OCI-LY3 (cell line): ENCODE data around the gene EXTL1.

Experiments
- H2AFZ ChIP-seq: fragments of 200-600, 300-600 bp; shearing (Covaris generic); 2 replicates; pipeline ENCODE4 v1.6.0; 2014; ENCODE audit warnings: antibody characterized with exemption, low read depth, low read length
- H3K27ac ChIP-seq: fragments of 200-600, 300-600 bp; sonication (generic); 2 replicates; pipeline ENCODE4 v1.5.1; 2014; ENCODE audit warnings: mild to moderate bottlenecking, low read length, moderate library complexity, mixed read lengths
- H3K27me3 ChIP-seq: fragments of 200-600, 300-600 bp; sonication (generic); 2 replicates; pipeline ENCODE4 v1.6.1; 2014; ENCODE audit warnings: low read depth, low read length, mixed read lengths
- H3K36me3 ChIP-seq: fragments of 200-600, 300-600 bp; sonication (generic); replicated peaks from 2 replicates; pipeline ENCODE3; 2014; ENCODE audit warnings: low read depth, low read length, mixed read lengths
- H3K4me1 ChIP-seq: fragments of 300-600, 200-600 bp; sonication (generic); 2 replicates; pipeline ENCODE4 v1.6.1; 2014; ENCODE audit warnings: low read length, mixed read lengths
- H3K4me2 ChIP-seq: fragments of 200-600, 300-600 bp; sonication (generic); 2 replicates; pipeline ENCODE4 v1.6.1; 2014; ENCODE audit warnings: low read length, mixed read lengths
- H3K4me3 ChIP-seq: fragments of 300-600, 200-600 bp; sonication (generic); 2 replicates; pipeline ENCODE4 v1.5.1; 2014; ENCODE audit warnings: antibody characterized with exemption, mild to moderate bottlenecking, low read length, moderate library complexity
- H3K79me2 ChIP-seq: fragments of 300-600, 200-600 bp; shearing (Covaris generic); 2 replicates; pipeline ENCODE4 v1.6.1; 2014; ENCODE audit warnings: mild to moderate bottlenecking, low read length, mixed read lengths
- H3K9ac ChIP-seq: fragments of 300-600, 200-600 bp; shearing (Covaris generic); 2 replicates; pipeline ENCODE4 v1.6.0; 2014; ENCODE audit warnings: mild to moderate bottlenecking, low read length, moderate library complexity
- H3K9me3 ChIP-seq: fragments of 200-600, 300-600 bp; shearing (Covaris generic); 2 replicates; pipeline ENCODE4 v1.6.1; 2014; ENCODE audit warnings: low read length, mixed read lengths; ENCODE audit not compliant: insufficient read depth
- H4K20me1 ChIP-seq: fragments of 200-600, 300-600 bp; sonication (generic); 2 replicates; pipeline ENCODE4 v1.6.1; 2016; ENCODE audit warnings: low read length, mixed read lengths; ENCODE audit not compliant: insufficient read depth
- CTCF ChIP-seq: fragments of 200-600, 300-600 bp; sonication (generic); IDR thresholded peaks from 2 replicates; pipeline ENCODE4 v1.5.1; 2014; ENCODE audit warnings: antibody characterized with exemption, low read length, low read depth
- EZH2phosphoT487 ChIP-seq: fragments of 200-600 bp; shearing (Covaris generic); IDR thresholded peaks from 2 replicates; pipeline ENCODE4 v1.6.1; 2018; ENCODE audit warnings: antibody characterized with exemption, mixed run types, low read depth

The EXTL1 gene

GRCh38 chr1:26075421-26076144 lies 54.0 kb downstream of the EXTL1 start:
- Histone ChIP-seq H3K4me1 (no peaks in the 10 kb centered on the region), H3K4me2 (no peak overlapping the region), H3K9me3 (no peaks in the 10 kb centered on the region), H2AFZ (no peak overlapping the region), H3K27ac (no peak overlapping the region), H3K9ac (no peak overlapping the region), H3K79me2 (no peaks in the 10 kb centered on the region), H4K20me1 (no peaks in the 10 kb centered on the region), H3K36me3 (no peaks in the 10 kb centered on the region), H3K4me3 (no peak overlapping the region), H3K27me3 (no peaks in the 10 kb centered on the region)
- no peak for TF ChIP-seq CTCF
- no peak for TF ChIP-seq EZH2phosphoT487

GRCh38 chr1:26077524-26077923 lies 55.9 kb downstream of the EXTL1 start:
- Histone ChIP-seq H3K79me2 (no peaks in the 10 kb centered on the region), H3K36me3 (no peaks in the 10 kb centered on the region), H4K20me1 (no peaks in the 10 kb centered on the region), H3K4me2 (no peak overlapping the region), H2AFZ (no peak overlapping the region), H3K9me3 (no peaks in the 10 kb centered on the region), H3K9ac (no peak overlapping the region), H3K27me3 (no peaks in the 10 kb centered on the region), H3K4me3 (no peak overlapping the region), H3K27ac (no peak overlapping the region), H3K4me1 (no peaks in the 10 kb centered on the region)
- TF ChIP-seq CTCF (no peak), EZH2phosphoT487 (no peak)

GRCh38 chr1:26078286-26079177 lies 57.0 kb downstream of the EXTL1 start:
- Histone ChIP-seq H4K20me1 (no peaks in the 10 kb centered on the region), H3K4me1 (no peaks in the 10 kb centered on the region), H3K9ac (no peak overlapping the region), H2AFZ (no peak overlapping the region), H3K9me3 (no peaks in the 10 kb centered on the region), H3K36me3 (no peaks in the 10 kb centered on the region), H3K27me3 (0 out of 2 replicates have a peak, but pooled peaks cover 5% of the 10 kb centered on the region), H3K79me2 (no peaks in the 10 kb centered on the region), H3K27ac (no peak overlapping the region), H3K4me2 (no peak overlapping the region), H3K4me3 (no peak overlapping the region)
- TF ChIP-seq EZH2phosphoT487 (no peak), CTCF (no peak)

- Histone ChIP-seq H3K4me2 (no peak overlapping the region), H3K4me1 (no peaks in the 10 kb centered on the region), H3K79me2 (no peaks in the 10 kb centered on the region), H3K36me3 (no peaks in the 10 kb centered on the region), H3K27ac (no peak overlapping the region), H2AFZ (no peak overlapping the region), H3K27me3 (0 out of 2 replicates have a peak, but pooled peaks cover 5% of the 10 kb centered on the region), H3K9me3 (no peaks in the 10 kb centered on the region), H3K9ac (no peak overlapping the region), H3K4me3 (no peak overlapping the region), H4K20me1 (no peaks in the 10 kb centered on the region)
- TF ChIP-seq EZH2phosphoT487 (no peak), CTCF (no peak)
Observed at GRCh38 chr1:26079178-26079563, 57.6 kb downstream of the EXTL1 start.
